ENCODE data around the gene GGTA1. TPM values are rescaled to one million over a fixed set of nuclear protein-coding genes. Genes with fewer than 3 reads are reported as not detected.
"Not testable (repeated sequence)": the region's sequence is repeated elsewhere in the genome, so short reads cannot be mapped to it uniquely, and the experiment has no call there.

Gene GGTA1
- total RNA-seq, 2 donors from 2014 or later, result 1.9 to 2.4 TPM

- no peak overlapping the region for H3K27ac ChIP-seq
- no peaks in the 10 kb centered on the region for H3K9me3 ChIP-seq
- 80% methylated on average over 5 of the region's 5 CpGs for WGBS
- DNase-seq (ENCODE audit: low spot score), result no peak
- H3K27me3 ChIP-seq (replicated peaks; ENCODE audit: insufficient read depth), result no peaks in the 10 kb centered on the region
- TF ChIP-seq POLR2AphosphoS5 (IDR thresholded peaks at IDR 0.05) (no peak), POLR2A (IDR thresholded peaks at IDR 0.05) (no peak), CTCF (IDR thresholded peaks at IDR 0.05) (no peak)
- H3K4me3 ChIP-seq, result no peak overlapping the region
- intact Hi-C loops (cut with DNase I), result no loop called here
- no peaks in the 10 kb centered on the region for H3K36me3 ChIP-seq
- no peaks in the 10 kb centered on the region for H3K4me1 ChIP-seq (replicated peaks)
These were observed 27.2 kb downstream of the GGTA1 start for GRCh38 chr9:121472446-121472845.

- Histone ChIP-seq H3K9me3 (no peaks in the 10 kb centered on the region), H3K4me1 (replicated peaks) (no peaks in the 10 kb centered on the region), H3K36me3 (no peaks in the 10 kb centered on the region), H3K27me3 (replicated peaks; ENCODE audit: insufficient read depth) (no peaks in the 10 kb centered on the region), H3K27ac (no peak overlapping the region), H3K4me3 (no peak overlapping the region)
- WGBS, result 81% methylated on average over 1 of the region's 1 CpG
- DNase-seq (ENCODE audit: low spot score), result no peak
- intact Hi-C loops (cut with DNase I), result no loop called here
- TF ChIP-seq CTCF (IDR thresholded peaks at IDR 0.05) (no peak), POLR2AphosphoS5 (IDR thresholded peaks at IDR 0.05) (no peak), POLR2A (IDR thresholded peaks at IDR 0.05) (no peak)
These were observed 33.5 kb downstream of the GGTA1 start for GRCh38 chr9:121466142-121466541.

DNA sequence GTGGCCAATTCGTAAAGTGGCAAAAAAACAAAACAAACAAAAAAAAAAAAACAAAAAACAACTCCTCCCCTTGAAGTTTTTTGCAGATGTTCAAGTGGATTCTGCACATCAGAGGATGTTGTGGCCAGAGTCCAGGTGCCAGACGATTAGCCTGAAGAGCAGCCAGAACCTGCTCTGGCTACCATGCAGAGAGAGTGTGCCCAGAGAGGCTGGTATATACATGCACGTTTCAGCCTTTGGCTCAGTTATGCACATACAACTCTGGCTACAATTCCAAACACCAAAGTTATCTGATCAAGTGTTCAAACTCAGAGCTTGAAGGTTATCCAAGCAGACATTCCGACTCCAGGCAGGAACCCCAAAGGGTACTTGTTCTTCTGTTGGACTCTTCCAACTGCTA lies 34.7 kb downstream of the GGTA1 start:
- peak; percentile 86 for DNase-seq (ENCODE audit: low spot score)
- H3K9me3 ChIP-seq, result no peaks in the 10 kb centered on the region
- WGBS, result 25% methylated on average over 4 of the region's 4 CpGs
- no peak overlapping the region for H3K4me3 ChIP-seq
- H3K27ac ChIP-seq, result no peak overlapping the region
- no peaks in the 10 kb centered on the region for H3K27me3 ChIP-seq (replicated peaks; ENCODE audit: insufficient read depth)
- no peaks in the 10 kb centered on the region for H3K36me3 ChIP-seq
- peak; percentile 85 for TF ChIP-seq POLR2AphosphoS5 (IDR thresholded peaks at IDR 0.05)
- TF ChIP-seq POLR2A (IDR thresholded peaks at IDR 0.05), result no peak
- no peak for TF ChIP-seq CTCF (IDR thresholded peaks at IDR 0.05)
- H3K4me1 ChIP-seq (replicated peaks), result no peaks in the 10 kb centered on the region
- intact Hi-C loops (cut with DNase I), result no loop called here

- Histone ChIP-seq H3K27ac (no peak overlapping the region), H3K4me1 (replicated peaks) (no peaks in the 10 kb centered on the region), H3K36me3 (no peaks in the 10 kb centered on the region), H3K4me3 (no peak overlapping the region), H3K9me3 (no peaks in the 10 kb centered on the region), H3K27me3 (replicated peaks; ENCODE audit: insufficient read depth) (no peaks in the 10 kb centered on the region)
- TF ChIP-seq POLR2A (IDR thresholded peaks at IDR 0.05) (no peak), CTCF (IDR thresholded peaks at IDR 0.05) (peak in 2 of 4 experiments; percentile 25 to 42)
- WGBS, result 48% methylated on average over 10 of the region's 10 CpGs
- intact Hi-C loops (cut with DNase I), result no loop called here
- no peak for DNase-seq (ENCODE audit: low spot score)
These were observed 36.4 kb downstream of the GGTA1 start for GRCh38 chr9:121463026-121463807.

DNA sequence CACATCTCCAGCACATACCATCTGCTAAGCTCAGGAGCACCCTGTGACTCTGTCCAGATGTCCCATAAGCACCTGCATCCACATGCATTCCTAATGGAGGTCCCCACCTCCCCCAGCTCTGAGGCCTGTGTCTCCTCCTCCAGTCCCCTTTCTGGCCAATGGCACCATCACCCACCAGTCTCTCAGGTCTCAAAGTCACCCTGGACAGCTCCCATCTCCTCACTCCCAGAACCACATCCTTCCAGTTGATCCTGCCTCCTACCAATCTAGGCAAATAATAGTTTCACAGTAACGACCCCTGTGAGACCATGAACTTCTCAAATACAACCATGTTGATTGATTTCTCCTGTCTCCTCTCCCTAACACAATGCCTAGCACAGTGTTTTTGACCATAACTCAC lies 40.1 kb downstream of the GGTA1 start:
- no peaks in the 10 kb centered on the region for H3K9me3 ChIP-seq
- no peak for DNase-seq (ENCODE audit: low spot score)
- no peaks in the 10 kb centered on the region for H3K27me3 ChIP-seq (replicated peaks; ENCODE audit: insufficient read depth)
- TF ChIP-seq CTCF (IDR thresholded peaks at IDR 0.05) (no peak), POLR2A (IDR thresholded peaks at IDR 0.05) (no peak), POLR2AphosphoS5 (IDR thresholded peaks at IDR 0.05) (no peak)
- H3K4me1 ChIP-seq (replicated peaks), result no peaks in the 10 kb centered on the region
- intact Hi-C loops (cut with DNase I), result no loop called here
- WGBS, result 44% methylated on average over 1 of the region's 1 CpG
- H3K36me3 ChIP-seq, result no peaks in the 10 kb centered on the region
- no peak overlapping the region for H3K4me3 ChIP-seq
- H3K27ac ChIP-seq, result no peak overlapping the region

- H3K4me3 ChIP-seq; H3K9me3 ChIP-seq; DNase-seq (ENCODE audit: low spot score); H3K27ac ChIP-seq; H3K36me3 ChIP-seq; H3K4me1 ChIP-seq (replicated peaks); intact Hi-C loops (cut with DNase I); H3K27me3 ChIP-seq (replicated peaks; ENCODE audit: insufficient read depth): not testable (repeated sequence)
- WGBS, result 100% methylated on average over 4 of the region's 4 CpGs
These were observed 41.2 kb downstream of the GGTA1 start for GRCh38 chr9:121458449-121458848.

Measured in prostate gland (tissue), 2 donors.